ENCODE data around the gene RNF31.
"Not testable (repeated sequence)": the region's sequence is repeated elsewhere in the genome, so short reads cannot be mapped to it uniquely, and the experiment has no call there.

RNF31 gene

DNA sequence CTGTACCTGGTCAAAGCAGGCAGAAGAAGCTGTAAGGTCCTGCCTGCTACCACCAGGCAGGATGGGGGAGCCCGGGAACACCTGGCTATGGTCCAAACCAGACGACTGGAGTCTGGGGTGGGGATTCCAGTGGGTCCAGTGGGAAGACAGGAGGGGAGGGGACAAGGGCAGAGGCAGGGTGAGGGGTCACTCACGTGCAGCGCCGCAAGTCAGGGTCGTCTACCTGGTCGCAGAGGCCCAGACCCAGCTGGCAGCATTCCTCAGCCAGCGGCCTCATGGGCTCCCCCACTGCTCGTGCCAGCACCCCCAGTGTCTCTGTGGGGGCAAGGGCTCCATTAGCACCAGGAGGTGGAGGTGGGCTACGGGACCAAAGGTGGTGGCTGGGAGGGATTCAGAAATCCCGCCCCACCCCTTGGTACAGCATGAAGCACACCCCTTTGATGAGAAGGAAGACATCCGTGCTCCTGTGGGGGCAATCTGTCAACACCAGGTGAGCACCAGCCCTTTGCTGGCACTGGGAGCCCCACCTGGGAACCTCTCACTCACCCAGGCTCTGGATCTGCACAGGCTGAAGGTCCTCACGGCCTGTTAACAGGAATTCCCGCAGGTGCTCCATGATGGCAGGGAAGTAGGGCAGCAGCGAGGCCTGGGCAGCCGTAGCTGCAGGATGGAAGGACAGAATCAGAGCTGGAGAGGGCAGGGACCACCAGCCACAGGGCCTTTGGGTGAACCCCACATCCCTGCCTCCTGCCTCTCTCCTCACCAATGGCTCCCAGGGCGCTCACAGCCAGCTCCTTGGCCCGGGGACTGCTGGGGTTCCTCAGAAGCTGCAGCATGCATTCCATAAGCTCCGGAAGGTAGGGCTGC is 37.0 kb downstream of the RNF31 start:
- DNase-seq: no peak

GRCh38 chr14:24185026-24185425 is 37.7 kb downstream of the RNF31 start:
- no peak for DNase-seq

GRCh38 chr14:24185741-24186140 is 38.4 kb downstream of the RNF31 start:
- DNase-seq: no peak

GRCh38 chr14:24186831-24187538 is 39.7 kb downstream of the RNF31 start:
- no peak for DNase-seq

DNA sequence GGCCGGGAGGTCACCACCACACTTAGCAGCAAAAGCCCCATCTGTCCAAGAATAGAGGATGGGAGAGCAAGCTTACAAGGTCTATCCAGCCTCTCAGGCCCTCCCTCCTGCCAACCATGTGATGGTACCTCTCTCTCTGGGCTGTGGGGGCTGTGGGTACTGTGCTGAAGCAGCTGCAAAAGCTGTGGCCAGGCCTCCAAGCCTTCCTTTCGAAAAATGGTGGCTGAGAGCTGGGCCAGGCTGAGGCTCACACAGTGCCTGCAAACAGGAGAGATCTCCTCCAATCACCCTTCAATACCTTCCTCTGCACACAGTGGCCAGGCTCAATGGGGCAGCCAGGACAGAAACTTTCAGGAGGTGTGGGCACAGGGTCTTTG is 40.2 kb downstream of the RNF31 start:
- no peak for DNase-seq

DNA sequence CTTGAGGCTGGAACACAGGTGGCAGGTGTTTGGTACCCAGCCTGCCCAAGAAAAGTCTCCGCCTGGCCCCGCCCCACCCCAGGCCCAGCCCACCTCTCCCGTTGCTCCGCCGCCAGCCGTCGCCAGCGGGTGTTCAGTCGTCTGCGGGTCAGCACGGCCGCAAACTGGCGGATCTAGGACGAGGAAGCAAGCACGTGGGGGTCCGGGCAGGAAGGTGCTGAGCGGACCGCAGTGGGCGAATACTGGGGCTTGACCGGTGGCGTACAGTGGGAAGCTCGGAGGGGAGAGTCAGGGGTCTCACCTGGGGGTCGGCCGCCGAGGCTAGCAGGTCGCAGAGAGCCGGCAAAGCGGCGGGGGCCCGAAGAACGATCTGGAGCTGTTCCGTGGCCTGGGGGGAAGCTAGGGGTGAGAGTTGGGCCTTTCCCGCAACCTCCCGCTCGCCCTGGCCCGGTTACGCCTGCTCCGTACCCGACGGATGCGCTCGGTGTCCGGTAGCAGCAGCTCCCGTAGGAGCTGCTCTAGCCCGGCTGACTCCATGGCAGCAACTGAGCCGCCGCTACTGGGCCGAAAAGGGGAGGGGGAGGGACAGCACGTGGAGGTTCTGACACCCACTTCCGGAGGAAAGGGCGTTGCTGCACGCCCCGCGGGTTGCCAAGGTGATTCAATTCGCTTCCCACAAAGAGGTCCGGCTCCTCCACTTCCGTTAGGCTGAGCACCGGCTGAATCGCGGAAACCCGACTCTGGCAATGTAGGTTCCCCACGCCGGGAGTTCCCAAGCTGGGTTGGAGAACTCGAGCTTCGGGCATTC is 41.2 kb downstream of the RNF31 start, which contains the start of gene IPO4:
IPO4 (minus strand) TSS at position 566 of the 808 bp plus-strand sequence; CDS start at position 537, 29 bp downstream.
- peak; percentile 98 for DNase-seq

DNA sequence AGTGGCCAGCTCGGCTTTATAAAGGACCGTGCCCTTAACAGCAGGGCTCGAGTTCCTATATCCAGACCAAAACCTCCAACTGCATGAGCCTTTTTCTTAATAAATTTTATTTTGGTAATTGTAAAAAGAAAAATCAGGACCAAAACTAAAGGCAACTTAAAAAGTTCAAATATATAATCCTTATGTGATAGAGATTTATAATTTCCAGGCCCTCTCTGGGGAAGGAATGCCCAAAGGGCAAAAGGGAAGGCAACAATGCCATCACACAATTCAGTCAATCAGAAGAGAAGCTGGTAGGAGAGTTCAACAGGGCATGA is 41.7 kb downstream of the RNF31 start:
- DNase-seq: no peak

DNA sequence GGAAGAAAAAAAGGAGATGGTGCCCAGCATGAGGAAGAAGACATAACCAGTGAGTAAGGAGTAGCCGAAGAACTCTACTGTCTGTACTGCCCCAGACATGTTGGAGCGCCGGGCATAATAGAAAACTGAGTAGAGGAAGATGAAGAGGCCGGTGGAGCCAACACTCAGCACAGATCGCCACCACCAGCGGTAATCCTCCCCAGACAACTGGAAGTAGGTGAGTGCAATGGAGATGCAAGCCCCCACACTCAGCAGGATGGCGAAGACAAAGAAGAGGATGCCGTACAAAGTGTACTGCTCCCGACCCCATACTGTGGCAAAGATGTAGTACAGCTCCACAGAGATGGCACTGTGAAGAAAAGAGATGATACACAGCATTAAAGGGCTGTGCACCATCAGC is 42.2 kb downstream of the RNF31 start:
- DNase-seq: no peak

DNA sequence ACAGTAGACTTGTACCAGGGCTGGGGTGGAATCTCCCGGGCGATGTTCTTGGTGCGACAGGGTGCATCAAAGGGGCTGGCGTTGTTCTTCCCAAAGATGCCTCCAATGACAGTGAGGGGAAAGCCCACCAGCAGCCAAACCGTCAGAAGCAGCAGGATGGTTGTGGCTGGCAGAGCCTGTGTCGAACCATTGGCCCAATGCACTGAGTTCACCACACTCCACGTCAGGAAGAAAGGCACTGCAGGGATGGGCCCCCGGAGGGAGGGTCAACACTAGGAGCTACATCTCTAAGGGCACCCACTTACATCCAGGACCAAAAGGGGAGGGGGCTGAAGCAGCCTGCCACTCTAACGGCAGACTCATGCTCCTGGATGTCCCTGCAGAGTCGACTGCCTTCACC is 43.1 kb downstream of the RNF31 start:
- DNase-seq: no peak

DNA sequence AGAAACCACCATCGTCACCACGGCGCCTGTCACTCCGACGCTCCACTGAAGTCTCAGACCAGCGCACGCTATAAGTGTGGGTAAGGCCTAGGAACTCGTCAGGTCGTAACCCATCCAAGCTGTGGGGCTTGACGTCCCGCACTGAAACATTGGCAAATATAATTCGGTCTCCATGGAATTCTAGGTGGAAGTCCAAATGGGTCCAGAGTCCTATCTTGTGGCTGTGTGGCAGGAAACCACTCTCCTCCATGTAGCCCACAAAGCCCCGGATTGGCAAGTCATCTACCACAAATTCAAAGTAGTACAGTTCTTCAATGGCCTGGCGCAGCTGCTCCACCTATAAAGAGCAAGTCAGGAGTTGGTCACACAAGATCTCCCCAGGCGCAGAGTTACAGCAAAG is 45.6 kb downstream of the RNF31 start:
- no peak for DNase-seq

DNA sequence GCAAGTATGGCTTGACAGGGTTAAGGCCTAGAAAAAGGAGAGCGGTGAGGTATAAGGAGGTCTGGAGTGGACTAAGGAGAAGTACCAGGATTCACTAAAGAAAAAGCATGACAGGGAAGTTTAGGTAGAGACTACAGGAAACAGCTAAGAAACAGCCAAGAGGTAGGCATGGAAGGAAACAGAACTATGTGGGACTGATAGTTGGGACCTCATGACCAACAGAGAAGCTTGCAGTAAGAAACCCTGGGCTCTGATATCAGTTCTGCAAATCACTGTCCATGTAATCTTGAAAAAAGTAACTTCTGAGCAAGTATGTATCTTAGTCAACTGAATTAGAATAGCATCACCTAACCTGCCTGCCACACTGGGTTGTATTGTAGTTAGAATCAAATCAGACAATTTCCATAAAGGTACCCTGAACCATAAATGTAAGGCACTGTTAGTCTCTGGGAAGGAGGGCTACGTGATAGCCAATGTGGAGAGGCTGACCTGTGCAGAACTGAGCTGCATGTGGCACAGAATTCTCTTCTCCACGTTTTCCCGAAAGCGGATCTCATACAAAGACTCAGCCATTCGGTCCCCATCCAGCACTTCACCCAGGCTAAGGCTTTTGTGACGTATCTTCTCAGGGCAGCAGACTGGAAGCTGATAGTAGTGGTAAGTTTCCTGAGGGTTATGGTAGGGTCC is 47.0 kb downstream of the RNF31 start:
- no peak for DNase-seq

DNA sequence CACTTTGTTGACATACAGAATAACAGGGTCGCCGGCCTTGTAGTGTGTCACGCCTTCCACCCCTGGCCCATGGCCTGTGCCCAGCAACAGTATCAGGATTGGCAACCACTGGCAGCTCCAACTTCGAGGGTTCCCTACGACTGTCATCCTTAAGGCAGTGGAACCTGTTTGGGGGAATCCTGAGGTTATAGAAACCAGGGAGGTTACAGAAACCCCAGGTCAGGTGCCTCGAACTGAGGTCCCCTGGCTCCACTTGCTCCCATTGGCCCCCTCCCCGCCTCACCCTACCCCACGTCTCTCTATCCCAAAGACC is 47.5 kb downstream of the RNF31 start:
- no peak for DNase-seq

GRCh38 chr14:24195186-24196070 is 48.1 kb downstream of the RNF31 start, which contains the start of gene TM9SF1:
TSS of gene TM9SF1 (minus strand) at chr14:24195441. CDS start at chr14:24195019, 422 bp downstream.
- DNase-seq: peak; percentile 95

GRCh38 chr14:24196071-24197055 is 49.1 kb downstream of the RNF31 start:
- DNase-seq: no peak

DNA sequence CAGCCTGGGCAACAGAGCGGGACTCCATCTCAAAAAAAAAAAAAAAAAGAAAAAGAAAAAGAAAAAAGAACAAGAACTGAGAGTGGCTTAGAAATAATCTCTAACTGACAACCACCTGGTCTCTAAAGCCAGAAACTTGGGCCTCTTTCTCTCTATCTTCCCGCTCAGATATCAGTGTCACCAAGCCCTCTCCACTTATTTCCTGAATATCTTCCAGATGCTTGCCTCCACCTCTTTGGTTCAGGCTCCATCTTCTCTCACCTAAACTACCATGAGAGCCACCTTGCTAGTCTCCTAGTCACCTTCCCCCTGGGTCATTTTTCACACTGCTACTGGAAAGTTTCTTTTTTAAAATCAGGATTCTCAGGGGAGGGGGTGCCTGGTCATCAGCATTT is 49.8 kb downstream of the RNF31 start:
- no peak for DNase-seq

- peak; percentile 48 for DNase-seq
These were observed 51.7 kb downstream of the RNF31 start for GRCh38 chr14:24198814-24199524.

DNA sequence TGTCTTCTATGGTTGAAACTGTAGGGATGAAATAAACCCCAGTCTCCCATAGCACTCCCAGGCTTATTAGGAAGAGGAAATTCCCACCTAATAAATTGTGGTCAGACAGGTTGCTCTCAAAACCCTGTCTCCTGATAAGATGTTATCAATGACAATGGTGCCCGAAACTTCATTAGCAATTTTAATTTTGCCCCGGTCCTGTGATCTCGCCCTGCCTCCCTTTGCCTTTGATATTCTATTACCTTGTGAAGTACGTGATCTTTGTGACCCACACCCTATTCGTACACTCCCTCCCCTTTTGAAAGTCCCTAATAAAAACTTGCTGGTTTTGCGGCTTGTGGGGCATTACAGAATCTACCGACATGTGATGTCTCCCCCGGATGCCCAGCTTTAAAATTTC is 55.2 kb downstream of the RNF31 start:
- not testable (repeated sequence) for DNase-seq

GRCh38 chr14:24203249-24203886 is 56.1 kb downstream of the RNF31 start:
- peak; percentile 42 for DNase-seq

All from activated effector memory CD4-positive, alpha-beta T cell treated with anti-CD3 and anti-CD28 coated beads, Interleukin-2, amount 50 U/mL, for 16 hours (primary cell).